Measurements from ENCODE around the gene THBD.

DNA sequence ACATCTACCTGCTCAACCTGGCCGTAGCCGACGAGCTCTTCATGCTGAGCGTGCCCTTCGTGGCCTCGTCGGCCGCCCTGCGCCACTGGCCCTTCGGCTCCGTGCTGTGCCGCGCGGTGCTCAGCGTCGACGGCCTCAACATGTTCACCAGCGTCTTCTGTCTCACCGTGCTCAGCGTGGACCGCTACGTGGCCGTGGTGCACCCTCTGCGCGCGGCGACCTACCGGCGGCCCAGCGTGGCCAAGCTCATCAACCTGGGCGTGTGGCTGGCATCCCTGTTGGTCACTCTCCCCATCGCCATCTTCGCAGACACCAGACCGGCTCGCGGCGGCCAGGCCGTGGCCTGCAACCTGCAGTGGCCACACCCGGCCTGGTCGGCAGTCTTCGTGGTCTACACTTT is 13.7 kb downstream of the THBD start:
- TF ChIP-seq BHLHE40 (IDR thresholded peaks at IDR 0.05; ENCODE audit: borderline replicate concordance) (no peak), CTBP1 (IDR thresholded peaks at IDR 0.05; ENCODE audit: borderline replicate concordance) (no peak), ELF4 (IDR thresholded peaks at IDR 0.05) (no peak), TARDBP (IDR thresholded peaks at IDR 0.05) (no peak), L3MBTL2 (conservative IDR thresholded peaks at IDR 0.05) (no peak), SUZ12 (IDR thresholded peaks at IDR 0.05) (no peak), FOXM1 (IDR thresholded peaks at IDR 0.05; ENCODE audit: borderline replicate concordance) (no peak)
- TF ChIP-seq, protein P1, sequence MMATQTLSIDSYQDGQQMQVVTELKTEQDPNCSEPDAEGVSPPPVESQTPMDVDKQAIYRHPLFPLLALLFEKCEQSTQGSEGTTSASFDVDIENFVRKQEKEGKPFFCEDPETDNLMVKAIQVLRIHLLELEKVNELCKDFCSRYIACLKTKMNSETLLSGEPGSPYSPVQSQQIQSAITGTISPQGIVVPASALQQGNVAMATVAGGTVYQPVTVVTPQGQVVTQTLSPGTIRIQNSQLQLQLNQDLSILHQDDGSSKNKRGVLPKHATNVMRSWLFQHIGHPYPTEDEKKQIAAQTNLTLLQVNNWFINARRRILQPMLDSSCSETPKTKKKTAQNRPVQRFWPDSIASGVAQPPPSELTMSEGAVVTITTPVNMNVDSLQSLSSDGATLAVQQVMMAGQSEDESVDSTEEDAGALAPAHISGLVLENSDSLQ (IDR thresholded peaks at IDR 0.05), result no peak
